8988T (cell line): ENCODE data around the gene RFX1.
"Not testable (repeated sequence)": the region's sequence is repeated elsewhere in the genome, so short reads cannot be mapped to it uniquely, and the experiment has no call there.

Source experiments
- DNase-seq: peaks from one replicate; pipeline ENCODE4 v3.0.0; 2011

The RFX1 gene

DNA sequence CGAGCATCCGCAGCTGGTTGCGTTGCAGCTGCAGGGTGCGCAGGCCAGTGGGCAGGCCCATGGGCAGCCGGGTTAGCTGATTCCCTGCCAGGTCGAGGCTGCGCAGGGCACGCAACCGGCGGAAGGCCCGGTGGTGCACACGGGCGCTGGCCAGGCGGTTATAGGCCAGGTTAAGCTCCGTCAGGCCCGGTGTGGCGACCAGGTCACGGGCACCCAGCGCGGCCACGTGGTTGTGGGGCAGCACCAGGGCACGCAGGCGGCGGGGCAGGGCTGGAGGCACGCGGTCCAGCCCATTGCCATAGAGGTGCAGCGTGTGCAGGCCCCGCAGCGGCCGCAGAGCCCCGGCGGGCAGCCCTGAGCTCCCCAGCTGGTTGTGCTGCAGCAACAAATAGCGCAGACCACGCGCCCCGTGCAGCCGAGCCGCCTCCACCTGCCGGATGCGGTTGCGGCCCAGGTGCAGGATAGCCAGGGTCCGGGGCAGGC is 73.2 kb downstream of the RFX1 start:
- no peak for DNase-seq

DNA sequence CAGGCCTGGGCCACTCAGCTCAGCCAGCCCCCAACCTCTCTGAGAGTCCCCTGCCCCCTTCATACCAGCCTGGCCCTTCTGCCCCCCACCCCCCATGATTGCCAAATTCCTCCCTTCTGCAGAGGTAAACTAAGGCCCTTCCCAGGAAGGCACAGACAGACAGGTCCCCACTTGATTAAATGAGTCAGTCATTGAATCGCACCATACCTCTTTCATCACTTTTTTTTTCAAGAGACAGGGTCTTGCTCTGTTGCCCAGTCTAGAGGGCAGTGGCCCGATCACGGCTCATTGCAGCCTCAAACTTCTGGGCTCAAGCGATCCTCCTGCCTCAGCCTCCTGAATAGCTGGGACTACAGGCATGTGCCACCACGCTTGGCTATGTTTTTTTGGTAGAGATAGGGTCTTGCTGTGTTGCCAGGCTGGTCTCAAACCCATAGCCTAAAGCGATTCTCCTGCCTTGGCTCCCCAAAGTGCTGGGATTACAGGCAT is 73.9 kb downstream of the RFX1 start:
- no peak for DNase-seq

DNA sequence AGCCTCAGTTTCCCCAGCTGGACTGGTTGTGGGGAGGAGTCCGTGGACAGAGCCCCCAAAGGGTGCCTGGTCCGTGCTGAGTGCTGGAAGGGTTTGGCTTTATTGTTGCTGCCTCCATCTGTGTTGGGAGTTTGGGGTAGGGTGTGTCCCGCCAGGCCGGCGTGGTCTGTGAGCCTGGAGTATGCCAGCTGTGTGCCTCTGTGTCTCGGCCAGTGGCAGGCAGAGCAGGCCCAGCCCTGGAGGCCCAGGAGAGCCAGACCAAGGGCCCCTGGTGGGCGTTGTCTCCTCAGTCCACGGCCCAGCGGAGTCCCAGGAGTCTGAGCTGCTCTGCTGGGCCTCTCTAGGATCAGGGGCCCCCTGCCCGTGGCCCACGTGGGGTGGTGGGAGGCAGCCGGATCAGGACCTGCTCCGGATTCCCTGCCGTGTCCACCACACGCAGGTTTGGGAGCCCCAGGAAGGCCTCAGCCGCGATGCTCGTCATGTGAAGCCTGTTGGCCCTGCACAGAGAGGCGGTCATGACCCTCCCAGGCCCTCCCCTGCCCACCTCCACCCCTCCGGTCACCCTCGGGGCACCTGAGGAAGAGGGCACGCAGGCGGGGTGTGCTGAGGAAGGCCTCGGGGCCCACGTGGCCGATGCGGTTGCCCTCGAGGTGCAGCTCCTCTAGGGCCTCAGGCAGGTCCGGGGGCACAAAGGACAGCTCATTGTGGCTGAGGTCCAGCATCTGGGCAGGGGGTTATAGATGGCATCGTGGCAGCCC is 74.5 kb downstream of the RFX1 start:
- DNase-seq, result no peak

DNA sequence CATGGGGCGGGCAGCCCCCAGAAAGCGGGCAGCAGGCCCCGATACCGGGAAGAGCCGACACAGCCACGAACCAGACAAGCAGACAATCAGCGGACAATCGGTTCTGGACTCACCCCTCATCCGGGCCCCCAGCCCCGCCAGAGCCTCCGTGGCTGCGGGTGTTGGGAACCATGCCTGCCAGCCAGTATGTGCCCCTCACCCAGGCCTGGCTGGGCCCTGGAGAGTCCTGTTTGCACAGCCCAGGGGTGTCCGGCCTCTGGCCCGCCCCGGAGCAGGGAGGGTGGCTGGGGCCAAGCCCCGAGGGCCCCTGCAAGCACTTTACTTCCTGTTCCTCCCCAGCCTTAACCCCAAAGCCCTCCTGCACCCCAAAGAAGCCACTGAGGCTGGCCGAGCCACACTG is 75.7 kb downstream of the RFX1 start:
- no peak for DNase-seq

DNA sequence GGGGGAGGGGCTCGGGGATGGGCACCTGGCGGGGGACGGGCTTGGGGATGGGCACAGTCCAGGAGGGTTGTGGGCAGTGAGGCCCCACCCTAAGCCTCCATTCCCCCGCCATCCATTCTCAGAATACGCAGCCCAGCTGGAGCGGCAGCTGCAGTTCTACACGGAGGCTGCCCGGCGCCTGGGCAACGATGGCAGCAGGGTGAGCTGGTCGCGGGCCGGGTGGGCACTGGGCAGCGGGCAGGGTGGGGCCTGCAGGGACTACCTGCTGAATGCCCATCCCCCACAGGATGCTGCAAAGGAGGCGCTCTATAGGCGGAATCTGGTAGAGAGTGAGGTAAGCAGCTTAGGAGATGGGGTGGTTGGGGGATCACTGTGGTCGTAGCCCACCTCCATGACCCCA is 76.2 kb downstream of the RFX1 start:
- DNase-seq, result no peak

DNA sequence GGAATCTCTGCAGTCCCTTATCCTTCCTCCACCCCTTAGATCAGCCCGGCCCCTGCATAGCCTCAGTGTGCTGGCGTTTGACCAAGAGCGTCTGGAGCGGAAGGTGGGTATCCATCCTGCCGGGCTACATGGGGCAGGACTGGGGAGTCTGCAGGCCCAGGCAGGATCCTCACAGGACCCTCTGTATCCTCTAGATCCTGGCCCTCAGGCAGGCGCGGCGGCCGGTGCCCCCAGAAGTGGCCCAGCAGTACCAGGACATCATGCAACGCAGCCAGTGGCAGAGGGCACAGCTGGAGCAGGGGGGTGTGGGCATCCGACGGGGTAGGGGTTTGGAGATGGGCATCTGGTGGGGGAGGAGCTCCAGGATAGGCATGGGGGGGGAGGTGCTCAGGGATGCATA is 76.8 kb downstream of the RFX1 start:
- DNase-seq, result no peak

DNA sequence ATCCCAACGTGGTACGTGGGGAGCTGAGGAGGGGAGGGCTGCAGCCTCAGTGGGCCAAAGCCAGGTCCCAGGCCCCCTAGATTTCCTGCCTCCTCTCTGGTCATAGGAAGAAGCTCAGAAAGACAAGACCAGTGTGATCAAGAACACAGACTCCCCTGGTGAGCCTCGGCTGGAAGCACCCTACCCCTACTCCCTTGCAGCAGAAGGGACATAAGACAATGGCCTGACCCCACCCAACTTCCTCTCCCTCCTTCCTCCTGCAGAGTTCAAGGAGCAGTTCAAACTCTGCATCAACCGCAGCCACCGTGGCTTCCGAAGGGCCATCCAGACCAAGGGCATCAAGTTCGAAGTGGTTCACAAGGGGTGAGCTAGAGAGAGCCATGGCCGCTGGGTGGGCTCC is 79.4 kb downstream of the RFX1 start:
- DNase-seq, result no peak

DNA sequence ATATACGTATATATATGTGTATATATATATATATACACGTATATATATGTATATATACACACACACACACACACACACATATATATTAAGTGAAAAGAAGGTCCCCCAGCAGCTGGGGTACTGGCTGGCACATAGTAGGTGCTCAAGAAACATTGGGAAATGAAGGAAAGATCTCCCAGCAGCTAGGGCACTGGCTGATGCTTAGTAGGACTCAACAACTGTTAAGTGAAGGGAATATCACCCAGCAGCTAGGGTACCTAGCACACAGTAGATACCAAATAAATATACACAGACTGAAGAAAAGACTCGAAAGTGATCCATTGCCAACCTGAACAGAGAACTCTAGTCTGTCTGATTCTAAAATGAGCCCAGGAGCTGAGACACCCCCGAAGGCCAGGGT is 80.1 kb downstream of the RFX1 start:
- no peak for DNase-seq

DNA sequence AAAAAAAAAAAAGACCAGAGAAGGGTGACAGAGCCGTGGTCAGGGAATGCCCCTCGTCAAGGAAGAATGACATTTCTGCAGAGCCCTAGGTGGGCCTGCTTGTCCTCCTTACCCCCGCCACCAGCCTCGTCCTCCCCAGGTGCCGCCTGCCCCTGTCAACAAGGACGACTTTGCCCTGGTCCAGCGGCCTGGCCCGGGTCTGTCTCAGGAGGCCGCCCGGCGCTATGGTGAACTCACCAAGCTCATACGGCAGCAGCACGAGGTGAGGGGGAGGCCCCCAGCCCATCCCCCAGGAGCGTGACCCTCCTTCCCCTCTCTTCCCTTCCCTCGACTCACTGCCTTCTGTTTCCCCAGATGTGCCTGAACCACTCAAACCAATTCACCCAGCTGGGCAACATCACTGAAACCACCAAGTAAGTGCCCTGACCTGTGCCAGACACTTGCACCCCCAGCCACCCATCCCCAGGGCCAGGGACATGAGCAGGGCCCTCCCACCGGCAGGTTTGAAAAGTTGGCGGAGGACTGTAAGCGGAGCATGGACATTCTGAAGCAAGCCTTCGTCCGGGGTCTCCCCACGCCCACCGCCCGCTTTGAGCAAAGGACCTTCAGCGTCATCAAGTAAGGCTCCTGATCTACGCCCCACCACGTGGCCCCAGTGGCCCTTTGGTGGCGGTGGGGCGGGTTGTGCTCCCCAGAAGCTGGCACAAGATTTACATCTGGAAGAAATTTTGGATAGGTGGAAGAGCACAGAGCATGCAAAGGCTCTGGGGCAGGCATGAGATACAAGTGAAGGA is 82.7 kb downstream of the RFX1 start:
- DNase-seq, result no peak

DNA sequence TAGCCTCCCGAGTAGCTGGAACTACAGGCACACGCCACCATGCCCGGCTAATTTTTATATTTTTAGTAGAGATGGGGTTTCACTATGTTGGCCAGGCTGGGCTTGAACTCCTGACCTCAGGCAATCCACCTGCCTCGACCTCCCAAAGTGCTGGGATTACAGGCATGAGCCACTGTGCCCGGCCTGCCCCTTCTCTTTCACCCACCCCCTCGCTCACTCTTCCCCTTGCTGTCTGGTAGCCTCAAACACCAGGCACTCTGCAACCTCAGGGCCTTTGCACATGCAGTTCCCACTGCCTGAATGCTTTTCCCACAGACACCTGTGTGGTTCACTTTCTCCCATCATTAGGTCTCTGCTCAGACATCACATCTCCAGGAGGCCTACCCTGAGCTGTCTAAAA is 84.0 kb downstream of the RFX1 start:
- DNase-seq, result not testable (repeated sequence)

DNA sequence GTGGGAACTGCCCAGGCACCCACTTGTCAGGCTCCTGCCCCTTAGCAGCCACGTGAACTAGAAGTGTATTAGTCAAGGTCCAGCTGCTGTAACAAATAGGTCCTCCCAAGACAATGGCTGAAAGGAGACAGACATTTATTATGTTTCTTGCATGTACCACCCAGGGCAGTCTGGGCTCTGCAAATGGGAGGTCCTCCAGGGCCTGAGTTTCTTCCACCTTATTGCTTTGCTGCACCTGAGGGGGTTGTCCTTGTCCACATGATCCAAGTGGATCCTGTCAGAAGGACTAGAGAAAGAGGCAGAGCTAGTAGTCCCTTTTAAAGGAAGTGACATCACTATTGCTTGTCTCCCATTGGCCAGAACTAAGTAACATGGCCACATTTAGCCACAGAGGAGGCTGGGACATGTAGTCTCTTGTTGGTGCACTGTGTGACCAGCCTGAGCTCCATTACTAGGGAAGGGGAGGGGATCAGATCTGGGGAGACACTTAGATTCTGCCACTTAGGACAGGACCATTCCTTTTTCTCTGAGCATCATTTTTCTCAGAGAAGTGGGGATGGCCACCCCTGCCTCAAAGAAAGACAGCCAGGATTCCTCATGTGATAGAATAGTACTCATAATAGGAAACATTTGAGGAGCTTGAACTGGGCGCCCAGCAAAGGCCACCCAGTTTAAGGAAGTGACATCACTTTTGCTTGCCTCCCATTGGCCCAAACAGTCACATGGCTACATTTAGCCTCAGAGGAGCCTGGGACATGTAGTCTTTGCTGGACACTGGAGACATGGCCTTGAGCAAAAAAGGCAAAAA is 85.0 kb downstream of the RFX1 start:
- no peak for DNase-seq

DNA sequence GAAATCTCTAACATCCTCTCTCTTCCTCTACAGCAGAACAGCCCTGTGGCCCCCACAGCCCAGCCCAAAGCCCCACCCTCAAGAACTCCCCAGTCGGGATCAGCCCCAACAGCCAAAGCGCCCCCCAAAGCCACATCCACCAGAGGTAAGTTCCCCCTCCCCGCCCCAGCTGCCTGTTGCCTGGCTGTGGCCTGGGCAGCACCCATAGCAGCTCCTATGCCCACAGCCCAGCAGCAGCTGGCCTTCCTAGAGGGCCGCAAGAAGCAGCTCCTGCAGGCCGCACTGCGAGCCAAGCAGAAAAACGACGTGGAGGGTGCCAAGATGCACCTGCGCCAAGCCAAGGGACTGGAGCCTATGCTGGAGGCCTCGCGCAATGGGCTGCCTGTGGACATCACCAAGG is 85.6 kb downstream of the RFX1 start:
- DNase-seq, result no peak

DNA sequence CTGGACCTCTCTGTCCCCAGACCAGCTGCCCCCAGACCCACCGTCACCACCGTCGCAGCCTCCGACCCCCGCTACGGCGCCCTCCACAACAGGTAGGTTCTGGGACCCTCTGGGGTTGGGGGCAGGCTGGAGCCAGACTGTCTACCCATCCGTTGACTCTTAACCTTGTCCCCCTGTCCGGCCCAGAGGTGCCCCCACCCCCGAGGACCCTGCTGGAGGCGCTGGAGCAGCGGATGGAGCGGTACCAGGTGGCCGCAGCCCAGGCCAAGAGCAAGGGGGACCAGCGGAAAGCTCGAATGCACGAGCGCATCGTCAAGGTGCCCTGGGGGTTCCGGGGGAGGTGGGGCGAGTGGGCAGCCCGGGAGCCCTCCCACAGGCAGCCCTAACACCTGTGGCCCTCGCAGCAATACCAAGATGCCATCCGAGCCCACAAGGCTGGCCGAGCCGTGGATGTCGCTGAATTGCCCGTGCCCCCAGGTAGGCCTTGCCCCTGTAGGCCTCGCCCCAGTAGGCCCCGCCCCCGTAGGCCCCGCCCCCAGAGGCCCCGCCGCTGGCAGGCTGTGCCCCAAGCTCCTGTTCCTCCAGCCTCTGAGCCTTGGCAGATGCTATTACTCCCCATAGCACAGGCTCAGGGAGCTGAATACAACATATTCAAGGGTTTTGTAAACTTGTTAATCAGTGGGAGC is 87.3 kb downstream of the RFX1 start:
- DNase-seq, result no peak

DNA sequence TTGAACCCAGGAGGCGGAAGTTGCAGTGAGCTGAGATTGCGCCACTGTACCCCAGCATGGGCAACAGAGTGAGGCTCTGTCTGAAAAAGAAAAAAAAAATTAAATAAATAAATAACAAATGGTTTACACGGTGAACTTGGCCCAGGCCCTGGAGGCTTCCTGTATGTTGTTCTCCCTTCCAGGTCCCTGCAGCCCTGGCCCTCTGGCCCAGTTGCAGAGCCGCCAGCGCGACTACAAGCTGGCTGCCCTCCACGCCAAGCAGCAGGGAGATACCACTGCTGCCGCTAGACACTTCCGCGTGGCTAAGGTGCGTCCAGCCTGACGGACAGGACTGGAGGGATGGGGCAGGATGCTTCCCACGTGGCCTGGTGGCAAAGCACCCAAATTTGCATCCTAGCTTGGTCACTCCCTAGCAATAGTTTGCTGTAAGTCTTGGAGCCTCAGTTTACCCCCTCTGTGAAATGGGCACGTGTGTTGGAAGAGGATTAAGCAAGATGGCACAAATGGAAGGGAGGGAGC is 88.2 kb downstream of the RFX1 start:
- DNase-seq, result no peak

DNA sequence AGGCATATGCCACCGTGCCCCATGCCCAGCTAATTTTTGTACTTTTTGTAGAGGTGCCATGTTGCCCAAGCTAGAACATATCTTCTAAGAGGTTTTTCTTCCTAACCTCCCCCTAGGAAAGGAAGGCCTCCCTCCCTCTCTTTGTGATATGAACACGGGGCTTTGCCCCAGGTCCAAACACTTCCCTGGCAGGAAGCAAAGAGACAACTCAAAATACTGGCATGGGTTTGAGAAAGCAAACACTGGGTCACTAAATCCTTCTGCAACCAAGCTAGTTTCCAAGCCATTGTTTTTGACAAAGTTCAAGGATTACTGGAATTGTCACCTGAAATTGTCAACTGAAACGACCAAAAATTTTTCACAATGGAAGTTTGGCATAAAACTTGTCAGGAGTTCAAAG is 91.3 kb downstream of the RFX1 start:
- no peak for DNase-seq

DNA sequence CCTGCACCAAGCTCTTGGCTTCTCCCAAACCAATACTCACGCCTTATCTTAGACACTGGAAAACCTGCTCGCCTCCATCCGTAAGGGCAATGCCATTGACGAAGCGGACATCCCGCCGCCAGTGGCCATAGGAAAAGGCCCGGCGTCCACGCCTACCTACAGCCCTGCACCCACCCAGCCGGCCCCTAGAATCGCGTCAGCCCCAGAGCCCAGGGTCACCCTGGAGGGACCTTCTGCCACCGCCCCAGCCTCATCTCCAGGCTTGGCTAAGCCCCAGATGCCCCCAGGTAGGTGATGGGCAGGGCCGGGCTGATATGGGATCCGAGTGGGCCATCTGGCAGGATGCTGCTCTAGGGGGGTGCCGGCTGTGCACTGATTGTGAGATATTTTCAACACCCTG is 92.8 kb downstream of the RFX1 start:
- no peak for DNase-seq
